Measurements from ENCODE around the gene GNRH2. TPM values are rescaled to one million over a fixed set of nuclear protein-coding genes. Genes with fewer than 3 reads are reported as not detected.
"Not testable (repeated sequence)": the region's sequence is repeated elsewhere in the genome, so short reads cannot be mapped to it uniquely, and the experiment has no call there.

Gene GNRH2
- total RNA-seq, 1 donor from 2014 or later, result 0.37 TPM

- H3K9me3 ChIP-seq (ENCODE audit: low read depth), result no peaks in the 10 kb centered on the region
- H3K79me2 ChIP-seq (ENCODE audit: low read depth), result no peaks in the 10 kb centered on the region
- no peak for DNase-seq (ENCODE audit: low spot score)
- Mint-ChIP-seq H3K4me1 (no peaks in the 10 kb centered on the region), H3K4me3 (no peak overlapping the region), H3K36me3 (peaks cover 54% of the 10 kb centered on the region), H3K27ac (peak overlapping the region; percentile 40), H3K27me3 (ENCODE audit: insufficient read depth, low read depth) (peaks cover 6% of the 10 kb centered on the region), H3K9me3 (peaks cover 5% of the 10 kb centered on the region)
- no peak overlapping the region for H3K27ac ChIP-seq
- no peaks in the 10 kb centered on the region for H3K4me1 ChIP-seq
- H3F3A ChIP-seq (ENCODE audit: low read depth), result no peaks in the 10 kb centered on the region
- H3K9ac ChIP-seq, result no peak overlapping the region
- H3K4me3 ChIP-seq, result no peak overlapping the region
- no peak overlapping the region for H2AFZ ChIP-seq (replicated peaks)
- no peak overlapping the region for H3K4me2 ChIP-seq
- peaks cover 9% of the 10 kb centered on the region for H3K36me3 ChIP-seq
- no peaks in the 10 kb centered on the region for H3K27me3 ChIP-seq
- TF ChIP-seq CTCF (IDR thresholded peaks at IDR 0.05), result no peak
- no peak for TF ChIP-seq EZH2phosphoT487 (IDR thresholded peaks at IDR 0.05)
- TF ChIP-seq EZH2 (IDR thresholded peaks at IDR 0.05), result no peak
- no peaks in the 10 kb centered on the region for H4K20me1 ChIP-seq (ENCODE audit: low read depth)
Measured at GRCh38 chr20:3021327-3021726, 22.1 kb upstream of the GNRH2 start.

DNA sequence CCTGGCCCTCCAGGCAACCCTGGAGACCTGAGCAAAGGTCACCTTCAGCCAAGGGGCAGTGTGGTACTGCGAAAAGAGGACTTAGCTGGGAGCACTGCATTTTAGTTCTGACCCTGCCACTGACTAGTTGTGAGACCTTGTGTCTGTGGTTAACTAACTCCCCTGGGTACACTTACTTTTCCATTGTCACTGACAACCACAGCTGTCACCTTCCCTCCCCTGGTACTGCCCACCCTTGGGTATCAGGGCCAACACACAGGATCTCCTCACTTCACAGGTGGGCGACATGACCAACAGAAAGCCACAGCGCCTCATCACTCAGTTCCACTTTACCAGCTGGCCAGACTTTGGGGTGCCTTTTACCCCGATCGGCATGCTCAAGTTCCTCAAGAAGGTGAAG is 21.6 kb upstream of the GNRH2 start:
- Mint-ChIP-seq H3K4me3 (no peak overlapping the region), H3K36me3 (peaks cover 56% of the 10 kb centered on the region), H3K4me1 (no peaks in the 10 kb centered on the region), H3K27me3 (ENCODE audit: insufficient read depth, low read depth) (peaks cover 6% of the 10 kb centered on the region), H3K27ac (no peak overlapping the region), H3K9me3 (peaks cover 3% of the 10 kb centered on the region)
- no peaks in the 10 kb centered on the region for H3F3A ChIP-seq (ENCODE audit: low read depth)
- H3K4me1 ChIP-seq, result no peaks in the 10 kb centered on the region
- H3K79me2 ChIP-seq (ENCODE audit: low read depth), result no peaks in the 10 kb centered on the region
- H3K36me3 ChIP-seq, result peaks cover 9% of the 10 kb centered on the region
- H2AFZ ChIP-seq (replicated peaks), result no peak overlapping the region
- H4K20me1 ChIP-seq (ENCODE audit: low read depth), result no peaks in the 10 kb centered on the region
- DNase-seq (ENCODE audit: low spot score), result no peak
- H3K27me3 ChIP-seq, result no peaks in the 10 kb centered on the region
- H3K9ac ChIP-seq, result no peak overlapping the region
- no peak overlapping the region for H3K4me3 ChIP-seq
- no peak overlapping the region for H3K4me2 ChIP-seq
- no peak overlapping the region for H3K27ac ChIP-seq
- TF ChIP-seq EZH2phosphoT487 (IDR thresholded peaks at IDR 0.05), result no peak
- no peak for TF ChIP-seq CTCF (IDR thresholded peaks at IDR 0.05)
- no peak for TF ChIP-seq EZH2 (IDR thresholded peaks at IDR 0.05)
- H3K9me3 ChIP-seq (ENCODE audit: low read depth), result no peaks in the 10 kb centered on the region

DNA sequence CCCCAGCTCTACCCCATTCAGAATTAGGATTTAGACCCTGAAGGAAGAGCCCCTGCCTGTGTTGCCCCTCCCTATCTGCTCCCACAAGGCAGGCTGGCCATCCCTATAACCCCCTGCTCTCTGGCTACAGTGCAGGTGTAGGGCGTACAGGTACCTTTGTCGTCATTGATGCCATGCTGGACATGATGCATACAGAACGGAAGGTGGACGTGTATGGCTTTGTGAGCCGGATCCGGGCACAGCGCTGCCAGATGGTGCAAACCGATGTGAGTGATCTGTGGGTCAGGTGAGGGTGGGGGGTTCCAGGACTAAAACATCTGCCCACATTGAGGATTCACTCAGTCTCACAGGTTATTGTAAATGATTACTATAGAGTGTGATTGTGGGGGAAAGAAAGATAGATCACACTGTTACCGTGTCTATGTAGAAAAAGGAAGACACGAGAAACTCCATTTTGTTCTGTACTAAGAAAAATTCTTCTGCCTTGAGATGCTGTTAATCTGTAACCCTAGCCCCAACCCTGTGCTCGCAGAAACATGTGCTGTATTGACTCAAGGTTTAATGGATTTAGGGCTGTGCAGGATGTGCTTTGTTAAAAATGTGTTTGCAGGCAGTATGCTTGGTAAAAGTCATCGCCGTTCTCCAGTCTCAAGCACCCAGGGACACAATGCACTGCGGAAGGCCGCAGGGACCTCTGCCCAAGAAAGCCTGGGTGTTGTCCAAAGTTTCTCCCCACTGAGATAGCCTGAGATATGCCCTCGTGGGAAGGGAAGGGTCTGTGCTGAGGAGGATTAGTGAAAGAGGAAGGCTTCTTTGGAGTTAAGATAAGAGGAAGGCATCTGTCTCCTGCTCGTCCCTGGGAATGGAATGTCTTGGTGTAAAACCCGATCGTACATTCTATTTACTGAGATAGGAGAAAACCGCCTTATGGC is 20.6 kb upstream of the GNRH2 start:
- not testable (repeated sequence) for H3K27me3 ChIP-seq; H3K27me3 Mint-ChIP-seq (ENCODE audit: insufficient read depth, low read depth)

GRCh38 chr20:3027987-3028386 is 15.4 kb upstream of the GNRH2 start:
- TF ChIP-seq EZH2 (IDR thresholded peaks at IDR 0.05) (no peak), EZH2phosphoT487 (IDR thresholded peaks at IDR 0.05) (no peak), CTCF (IDR thresholded peaks at IDR 0.05) (no peak)
- H3K79me2 ChIP-seq (ENCODE audit: low read depth), result no peaks in the 10 kb centered on the region
- Mint-ChIP-seq H3K27ac (no peak overlapping the region), H3K4me3 (no peak overlapping the region), H3K36me3 (peaks cover 31% of the 10 kb centered on the region), H3K9me3 (no peaks in the 10 kb centered on the region), H3K4me1 (no peaks in the 10 kb centered on the region), H3K27me3 (ENCODE audit: insufficient read depth, low read depth) (peaks cover 2% of the 10 kb centered on the region)
- H3K27ac ChIP-seq, result no peak overlapping the region
- H4K20me1 ChIP-seq (ENCODE audit: low read depth), result no peaks in the 10 kb centered on the region
- DNase-seq (ENCODE audit: low spot score), result no peak
- no peak overlapping the region for H2AFZ ChIP-seq (replicated peaks)
- no peaks in the 10 kb centered on the region for H3F3A ChIP-seq (ENCODE audit: low read depth)
- no peaks in the 10 kb centered on the region for H3K4me1 ChIP-seq
- no peak overlapping the region for H3K9ac ChIP-seq
- H3K27me3 ChIP-seq, result no peaks in the 10 kb centered on the region
- no peaks in the 10 kb centered on the region for H3K36me3 ChIP-seq
- no peak overlapping the region for H3K4me3 ChIP-seq
- no peaks in the 10 kb centered on the region for H3K9me3 ChIP-seq (ENCODE audit: low read depth)
- no peak overlapping the region for H3K4me2 ChIP-seq

More for the DNA sequence above, 20.6 kb upstream of the GNRH2 start:
- H3K27ac ChIP-seq; H3K4me1 ChIP-seq; DNase-seq (ENCODE audit: low spot score); H3K9ac ChIP-seq; H3K36me3 ChIP-seq; H2AFZ ChIP-seq (replicated peaks); H3K79me2 ChIP-seq (ENCODE audit: low read depth); H3K9me3 Mint-ChIP-seq; H3K4me3 ChIP-seq; H3K4me2 ChIP-seq; H3K4me1 Mint-ChIP-seq; H3F3A ChIP-seq (ENCODE audit: low read depth); H3K9me3 ChIP-seq (ENCODE audit: low read depth); H4K20me1 ChIP-seq (ENCODE audit: low read depth); H3K4me3 Mint-ChIP-seq: not testable (repeated sequence)
- Mint-ChIP-seq H3K36me3 (peaks cover 53% of the 10 kb centered on the region), H3K27ac (peak overlapping the region; percentile 42)

All from neural progenitor cell (in vitro differentiated cells).